Prostate gland (tissue), 2 donors: Measurements from ENCODE around the gene UTS2B. TPM values are rescaled to one million over a fixed set of nuclear protein-coding genes. Genes with fewer than 3 reads are reported as not detected.

Experiments used
- DNase-seq: peaks from one replicate; pipeline ENCODE4 v3.0.0-alpha.2; 2019; ENCODE audit warnings: low spot score
- H3K27ac ChIP-seq, 2 donors: fragments of 200-600 bp; sonication (generic); 2 replicates each; pipeline ENCODE4 v1.5.1; 2017 to 2019
- H3K27me3 ChIP-seq: fragments of 200-600 bp; sonication (generic); replicated peaks from 2 replicates; pipeline ENCODE4 v1.5.1; 2019; ENCODE audit not compliant: insufficient read depth
- H3K36me3 ChIP-seq, 2 donors: fragments of 200-600 bp; sonication (generic); 1 replicate in 1 of 2; 2 replicates in 1 of 2; pipeline versions ENCODE4 v1.5.1 to v1.8.1; 2017 to 2019
- H3K4me1 ChIP-seq: fragments of 200-600 bp; sonication (generic); replicated peaks from 2 replicates; pipeline ENCODE4 v1.5.1; 2019
- H3K4me3 ChIP-seq, 2 donors: fragments of 200-600 bp; sonication (generic); 2 replicates each; pipeline ENCODE4 v1.5.1; 2017 to 2019
- H3K9me3 ChIP-seq: fragments of 200-600 bp; sonication (generic); 2 replicates; pipeline ENCODE4 v1.5.1; 2017
- POLR2A ChIP-seq: fragments of 450-650 bp; IDR thresholded peaks from one replicate; pipeline ENCODE4 v1.6.1; 2016; ENCODE audit warnings: antibody characterized with exemption, mild to moderate bottlenecking
- POLR2AphosphoS5 ChIP-seq: sonication (generic); formaldehyde crosslinking; IDR thresholded peaks from one replicate; pipeline ENCODE4 v1.6.1; 2017; ENCODE audit warnings: antibody characterized with exemption
- WGBS: methylation state at CpG from one replicate; pipeline ENCODE4 v1.1.5; 2018; 5-methylcytosine and 5-hydroxymethylcytosine counted together
- intact Hi-C: fragments of 100-400 bp; cut with DNase I; formaldehyde crosslinking; loops from one replicate; pipeline ENCODE4 v1.14.2; 2022
- total RNA-seq, 2 donors: library from RNA; depleted of rRNA; stranded (reverse); fragments of >200 nt; gene quantifications; one replicate each; pipeline ENCODE4 v1.1.0, GENCODE V29; 2016
- TF ChIP-seq, protein P1 (sequence below), 4 experiments: fragments of 200-600 bp in 2 of 4; fragments of 450-650 bp in 2 of 4; sonication (generic) in 2 of 4; IDR thresholded peaks; 1 replicate in 3 of 4; 2 replicates in 1 of 4; pipeline ENCODE4 v1.5.1; 2016 to 2019; ENCODE audit warnings: antibody characterized with exemption in 4 of 4, mild to moderate bottlenecking in 2 of 4, moderate library complexity in 2 of 4

Gene UTS2B
- total RNA-seq, 2 donors from 2014 or later: 0.18 to 4.3 TPM

DNA sequence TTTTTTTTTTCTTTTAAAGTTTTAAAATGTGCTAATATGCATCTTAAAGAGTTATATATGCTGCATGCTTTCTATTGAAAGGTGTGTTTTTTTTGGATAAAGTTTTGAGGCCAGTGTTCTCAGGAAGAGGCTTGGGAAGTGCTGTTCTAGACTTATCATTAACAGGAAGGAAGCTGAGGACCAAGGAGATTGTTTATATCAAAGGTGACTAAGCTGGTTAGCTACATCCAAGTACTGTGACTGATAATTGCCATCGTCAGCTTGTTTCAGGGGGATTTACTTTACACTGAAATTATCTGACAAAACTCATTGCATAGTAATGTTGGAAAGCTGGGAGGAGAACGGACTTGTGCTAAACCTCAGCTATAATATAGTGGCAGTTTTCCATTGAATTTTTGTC lies 36.3 kb upstream of the UTS2B start:
- 86% methylated on average over 2 of the region's 2 CpGs for WGBS
- no peaks in the 10 kb centered on the region for H3K4me1 ChIP-seq

DNA sequence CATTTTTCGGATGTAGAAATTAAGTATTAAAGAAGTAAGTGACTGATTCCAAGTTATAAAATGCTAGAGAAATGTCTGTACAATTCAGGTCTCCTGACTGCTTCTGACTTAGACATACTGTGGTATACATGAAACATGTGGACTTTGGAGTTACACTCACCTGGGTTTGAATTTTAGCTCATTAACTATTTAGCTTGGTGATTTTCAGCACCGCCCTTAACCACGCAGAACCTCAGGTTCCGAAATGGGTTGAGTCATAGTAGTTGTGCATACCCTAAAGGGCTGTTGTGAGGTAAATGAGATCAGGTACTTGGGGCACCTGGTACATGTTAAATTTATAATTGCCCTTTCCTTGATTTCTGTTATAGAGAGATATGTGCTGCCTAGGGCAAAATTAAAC lies 32.9 kb upstream of the UTS2B start:
- intact Hi-C loops: no loop called here
- Histone ChIP-seq H3K27me3 (no peaks in the 10 kb centered on the region), H3K4me1 (no peaks in the 10 kb centered on the region), H3K36me3 (no peaks in the 10 kb centered on the region), H3K4me3 (no peak overlapping the region), H3K27ac (no peak overlapping the region), H3K9me3 (no peaks in the 10 kb centered on the region)
- TF ChIP-seq POLR2A (no peak), POLR2AphosphoS5 (no peak)
- TF ChIP-seq, protein P1, sequence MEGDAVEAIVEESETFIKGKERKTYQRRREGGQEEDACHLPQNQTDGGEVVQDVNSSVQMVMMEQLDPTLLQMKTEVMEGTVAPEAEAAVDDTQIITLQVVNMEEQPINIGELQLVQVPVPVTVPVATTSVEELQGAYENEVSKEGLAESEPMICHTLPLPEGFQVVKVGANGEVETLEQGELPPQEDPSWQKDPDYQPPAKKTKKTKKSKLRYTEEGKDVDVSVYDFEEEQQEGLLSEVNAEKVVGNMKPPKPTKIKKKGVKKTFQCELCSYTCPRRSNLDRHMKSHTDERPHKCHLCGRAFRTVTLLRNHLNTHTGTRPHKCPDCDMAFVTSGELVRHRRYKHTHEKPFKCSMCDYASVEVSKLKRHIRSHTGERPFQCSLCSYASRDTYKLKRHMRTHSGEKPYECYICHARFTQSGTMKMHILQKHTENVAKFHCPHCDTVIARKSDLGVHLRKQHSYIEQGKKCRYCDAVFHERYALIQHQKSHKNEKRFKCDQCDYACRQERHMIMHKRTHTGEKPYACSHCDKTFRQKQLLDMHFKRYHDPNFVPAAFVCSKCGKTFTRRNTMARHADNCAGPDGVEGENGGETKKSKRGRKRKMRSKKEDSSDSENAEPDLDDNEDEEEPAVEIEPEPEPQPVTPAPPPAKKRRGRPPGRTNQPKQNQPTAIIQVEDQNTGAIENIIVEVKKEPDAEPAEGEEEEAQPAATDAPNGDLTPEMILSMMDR (IDR thresholded peaks at IDR 0.05): no peak
- DNase-seq: no peak
- WGBS: 97% methylated on average over 4 of the region's 4 CpGs

More for the DNA sequence above, 36.3 kb upstream of the UTS2B start:
- H3K27ac ChIP-seq: no peak overlapping the region
- TF ChIP-seq POLR2A: no peak
- TF ChIP-seq, protein P1 (IDR thresholded peaks at IDR 0.05): no peak
- TF ChIP-seq POLR2AphosphoS5: no peak
- intact Hi-C loops: no loop called here
- no peak for DNase-seq
- no peak overlapping the region for H3K4me3 ChIP-seq
- H3K36me3 ChIP-seq: no peaks in the 10 kb centered on the region
- H3K9me3 ChIP-seq: no peaks in the 10 kb centered on the region
- H3K27me3 ChIP-seq: no peaks in the 10 kb centered on the region

DNA sequence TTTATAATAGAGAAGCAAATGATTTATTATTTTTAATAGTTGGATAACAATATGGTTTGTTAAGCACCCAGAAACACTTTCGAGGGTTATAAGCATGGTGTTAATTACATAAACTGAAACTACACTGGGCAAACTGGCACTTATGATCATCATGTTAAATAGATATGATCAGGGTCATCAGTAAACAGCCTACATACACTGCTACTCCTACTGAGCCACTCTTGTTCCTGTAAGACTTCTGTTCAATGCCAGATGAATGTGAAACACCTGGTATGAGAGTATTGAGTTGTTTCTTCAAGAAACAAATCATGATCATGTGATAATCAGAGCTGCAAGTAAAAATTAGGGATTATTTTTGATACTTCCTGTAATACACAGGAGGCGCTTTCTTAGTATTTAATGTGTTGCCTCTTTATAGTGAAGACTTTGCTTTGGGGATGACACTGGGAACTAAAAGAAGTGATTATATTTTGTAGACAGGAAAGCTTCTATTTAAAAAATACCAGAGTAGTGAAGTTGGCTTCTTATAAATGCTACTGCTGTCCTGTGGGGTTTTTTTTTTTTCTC lies 32.3 kb upstream of the UTS2B start:
- H3K36me3 ChIP-seq: no peaks in the 10 kb centered on the region
- no peaks in the 10 kb centered on the region for H3K9me3 ChIP-seq
- DNase-seq: no peak
- TF ChIP-seq, protein P1 (IDR thresholded peaks at IDR 0.05): no peak
- no peak for TF ChIP-seq POLR2A
- TF ChIP-seq POLR2AphosphoS5: no peak
- intact Hi-C loops: no loop called here
- no peak overlapping the region for H3K4me3 ChIP-seq
- no peaks in the 10 kb centered on the region for H3K4me1 ChIP-seq
- no peak overlapping the region for H3K27ac ChIP-seq
- no peaks in the 10 kb centered on the region for H3K27me3 ChIP-seq
- 85% methylated on average over 2 of the region's 2 CpGs for WGBS

DNA sequence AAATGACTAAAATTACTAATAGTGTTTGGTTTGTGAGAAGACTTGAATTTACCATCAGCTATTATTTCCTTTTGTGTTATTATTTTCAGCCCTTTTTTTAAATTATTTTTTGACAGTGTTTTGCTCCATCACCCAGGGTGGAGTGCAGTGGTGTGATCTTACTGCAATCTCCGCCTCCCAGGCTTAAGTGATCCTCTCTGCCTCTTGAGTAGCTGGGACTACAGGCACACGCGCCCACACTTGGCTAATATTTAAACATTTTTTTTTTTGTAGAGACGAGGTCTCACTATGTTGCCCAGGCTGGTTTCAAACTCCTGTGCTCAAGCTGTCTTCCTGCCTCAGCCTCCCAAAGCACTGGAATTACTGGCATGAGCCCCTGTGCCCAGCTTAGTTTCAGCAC lies 31.7 kb upstream of the UTS2B start:
- Histone ChIP-seq H3K27ac (no peak overlapping the region), H3K27me3 (no peaks in the 10 kb centered on the region), H3K4me3 (no peak overlapping the region), H3K9me3 (no peaks in the 10 kb centered on the region), H3K4me1 (no peaks in the 10 kb centered on the region), H3K36me3 (no peaks in the 10 kb centered on the region)
- DNase-seq: no peak
- intact Hi-C loops: no loop called here
- WGBS: 84% methylated on average over 4 of the region's 4 CpGs
- TF ChIP-seq POLR2AphosphoS5: no peak
- no peak for TF ChIP-seq POLR2A
- TF ChIP-seq, protein P1 (IDR thresholded peaks at IDR 0.05): no peak

DNA sequence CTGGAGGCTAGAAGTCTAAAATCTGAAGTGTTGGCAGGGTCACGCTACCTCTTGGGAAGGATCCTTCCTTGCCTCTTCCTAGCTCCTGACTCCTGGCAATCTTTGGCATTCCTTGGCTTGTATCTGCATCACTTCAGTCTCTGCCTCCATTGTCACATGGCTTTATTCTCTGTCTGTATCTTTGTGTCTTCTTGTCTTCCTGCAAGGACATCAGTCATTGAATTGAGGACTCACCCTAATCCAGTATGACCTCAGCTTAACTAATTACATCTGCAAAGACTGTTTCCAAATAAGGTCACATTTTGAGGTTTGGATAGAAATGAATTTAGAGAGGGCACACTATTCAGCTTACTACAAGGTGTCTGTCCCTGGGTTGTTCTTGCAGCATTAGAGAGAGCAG lies 31.1 kb upstream of the UTS2B start:
- 97% methylated on average over 1 of the region's 1 CpG for WGBS
- DNase-seq: no peak
- TF ChIP-seq, protein P1 (IDR thresholded peaks at IDR 0.05): no peak
- TF ChIP-seq POLR2A: no peak
- no peak for TF ChIP-seq POLR2AphosphoS5
- H3K9me3 ChIP-seq: no peaks in the 10 kb centered on the region
- no peak overlapping the region for H3K4me3 ChIP-seq
- H3K4me1 ChIP-seq: no peaks in the 10 kb centered on the region
- intact Hi-C loops: no loop called here
- no peaks in the 10 kb centered on the region for H3K27me3 ChIP-seq
- H3K27ac ChIP-seq: no peak overlapping the region
- no peaks in the 10 kb centered on the region for H3K36me3 ChIP-seq
